Nephron progenitor cell (in vitro differentiated cells): Measurements from ENCODE around the gene RBM19.

ENCODE experiments used
- DNase-seq: peaks from one replicate; pipeline ENCODE4 v3.0.0; 2021
- H3K27ac Mint-ChIP-seq: 2 replicates; pipeline ENCODE4 v1.8.0; 2021; ENCODE audit warnings: mild to moderate bottlenecking, moderate library complexity, mixed read lengths
- H3K27me3 Mint-ChIP-seq: 2 replicates; pipeline ENCODE4 v1.8.0; 2021; ENCODE audit warnings: mild to moderate bottlenecking, low read depth, mixed read lengths; ENCODE audit not compliant: poor library complexity
- H3K36me3 Mint-ChIP-seq: 2 replicates; pipeline ENCODE4 v1.8.0; 2021; ENCODE audit warnings: low read depth, mixed read lengths
- H3K4me1 Mint-ChIP-seq: 2 replicates; pipeline ENCODE4 v1.8.0; 2021; ENCODE audit warnings: mixed read lengths
- H3K4me3 Mint-ChIP-seq: 2 replicates; pipeline ENCODE4 v1.8.0; 2021; ENCODE audit warnings: mild to moderate bottlenecking, moderate library complexity, mixed read lengths
- H3K9me3 Mint-ChIP-seq: 2 replicates; pipeline ENCODE4 v1.8.0; 2021; ENCODE audit warnings: mild to moderate bottlenecking, moderate library complexity, mixed read lengths
- TF ChIP-seq, protein P1 (sequence below): fragments of 200-600 bp; sonication (generic); IDR thresholded peaks from 2 replicates; pipeline ENCODE4 v1.5.0; 2021; ENCODE audit warnings: antibody characterized with exemption

The RBM19 gene

DNA sequence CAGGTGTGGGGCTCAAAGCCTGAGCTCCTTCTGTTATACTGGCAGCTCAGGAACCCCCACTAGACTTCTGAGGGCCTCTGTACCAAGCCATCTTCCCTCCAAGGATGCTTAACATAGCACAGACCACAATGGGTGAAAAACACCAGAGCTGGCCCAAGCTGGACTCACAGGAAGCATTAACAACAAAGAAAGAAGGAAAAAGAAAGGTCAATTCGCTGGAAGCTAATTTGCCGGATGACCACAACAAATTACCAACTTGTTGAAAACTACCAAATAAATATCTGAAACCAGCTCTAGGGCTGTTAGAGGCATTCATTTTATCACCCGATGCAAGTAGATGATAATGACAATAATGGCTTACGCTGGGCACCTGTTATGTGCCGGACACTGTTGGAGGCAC, 48.7 kb downstream of the RBM19 start:
- TF ChIP-seq, protein P1, sequence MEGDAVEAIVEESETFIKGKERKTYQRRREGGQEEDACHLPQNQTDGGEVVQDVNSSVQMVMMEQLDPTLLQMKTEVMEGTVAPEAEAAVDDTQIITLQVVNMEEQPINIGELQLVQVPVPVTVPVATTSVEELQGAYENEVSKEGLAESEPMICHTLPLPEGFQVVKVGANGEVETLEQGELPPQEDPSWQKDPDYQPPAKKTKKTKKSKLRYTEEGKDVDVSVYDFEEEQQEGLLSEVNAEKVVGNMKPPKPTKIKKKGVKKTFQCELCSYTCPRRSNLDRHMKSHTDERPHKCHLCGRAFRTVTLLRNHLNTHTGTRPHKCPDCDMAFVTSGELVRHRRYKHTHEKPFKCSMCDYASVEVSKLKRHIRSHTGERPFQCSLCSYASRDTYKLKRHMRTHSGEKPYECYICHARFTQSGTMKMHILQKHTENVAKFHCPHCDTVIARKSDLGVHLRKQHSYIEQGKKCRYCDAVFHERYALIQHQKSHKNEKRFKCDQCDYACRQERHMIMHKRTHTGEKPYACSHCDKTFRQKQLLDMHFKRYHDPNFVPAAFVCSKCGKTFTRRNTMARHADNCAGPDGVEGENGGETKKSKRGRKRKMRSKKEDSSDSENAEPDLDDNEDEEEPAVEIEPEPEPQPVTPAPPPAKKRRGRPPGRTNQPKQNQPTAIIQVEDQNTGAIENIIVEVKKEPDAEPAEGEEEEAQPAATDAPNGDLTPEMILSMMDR: no peak
- no peak for DNase-seq
- Mint-ChIP-seq H3K4me1 (peaks cover 15% of the 10 kb centered on the region), H3K27ac (no peak overlapping the region), H3K36me3 (peaks cover 14% of the 10 kb centered on the region), H3K4me3 (no peak overlapping the region), H3K9me3 (no peaks in the 10 kb centered on the region), H3K27me3 (peaks cover 6% of the 10 kb centered on the region)

DNA sequence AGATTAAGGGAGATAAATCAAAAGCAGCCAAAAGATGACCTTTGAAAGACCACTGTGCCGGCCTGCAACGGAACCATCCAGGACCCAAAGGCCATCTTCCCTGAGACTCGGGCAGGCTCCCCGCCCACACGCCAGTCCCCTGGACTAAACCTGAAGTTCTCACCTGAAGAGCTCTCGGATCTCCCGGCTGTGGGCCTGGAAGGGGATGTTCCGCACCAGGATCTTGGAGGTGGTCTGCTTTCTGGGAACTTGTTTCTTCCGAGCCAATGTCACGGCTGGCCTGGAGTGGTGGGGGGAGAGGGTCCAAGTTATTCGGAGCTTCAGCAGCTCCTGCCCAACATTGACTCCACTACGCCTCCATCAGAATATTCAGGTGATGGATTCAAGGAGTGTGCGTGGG, 51.3 kb downstream of the RBM19 start:
- Mint-ChIP-seq H3K27ac (no peak overlapping the region), H3K4me3 (no peak overlapping the region), H3K9me3 (no peaks in the 10 kb centered on the region), H3K27me3 (peaks cover 6% of the 10 kb centered on the region), H3K4me1 (peaks cover 10% of the 10 kb centered on the region), H3K36me3 (peaks cover 15% of the 10 kb centered on the region)
- TF ChIP-seq, protein P1: no peak
- no peak for DNase-seq

DNA sequence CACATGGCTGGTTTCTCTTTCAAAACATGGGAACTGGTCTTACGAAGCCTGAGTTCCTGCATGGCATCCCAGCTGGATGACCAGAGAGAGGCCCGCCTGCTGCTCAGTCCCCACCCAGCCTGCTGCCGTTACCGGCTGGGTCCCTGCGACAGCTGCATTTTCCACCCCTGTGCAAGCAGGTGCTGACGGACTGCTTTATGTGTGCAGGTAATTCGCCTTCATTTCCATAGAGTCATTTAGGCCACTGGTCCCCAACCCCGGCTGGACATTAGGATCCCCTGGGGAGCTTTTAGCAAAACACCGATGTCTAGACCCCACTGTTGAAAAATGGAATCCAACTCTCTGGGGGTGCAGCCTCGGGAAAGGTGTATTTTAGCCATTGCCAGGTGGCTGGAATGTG, 51.9 kb downstream of the RBM19 start:
- H3K9me3 Mint-ChIP-seq: no peaks in the 10 kb centered on the region
- H3K27ac Mint-ChIP-seq: no peak overlapping the region

DNA sequence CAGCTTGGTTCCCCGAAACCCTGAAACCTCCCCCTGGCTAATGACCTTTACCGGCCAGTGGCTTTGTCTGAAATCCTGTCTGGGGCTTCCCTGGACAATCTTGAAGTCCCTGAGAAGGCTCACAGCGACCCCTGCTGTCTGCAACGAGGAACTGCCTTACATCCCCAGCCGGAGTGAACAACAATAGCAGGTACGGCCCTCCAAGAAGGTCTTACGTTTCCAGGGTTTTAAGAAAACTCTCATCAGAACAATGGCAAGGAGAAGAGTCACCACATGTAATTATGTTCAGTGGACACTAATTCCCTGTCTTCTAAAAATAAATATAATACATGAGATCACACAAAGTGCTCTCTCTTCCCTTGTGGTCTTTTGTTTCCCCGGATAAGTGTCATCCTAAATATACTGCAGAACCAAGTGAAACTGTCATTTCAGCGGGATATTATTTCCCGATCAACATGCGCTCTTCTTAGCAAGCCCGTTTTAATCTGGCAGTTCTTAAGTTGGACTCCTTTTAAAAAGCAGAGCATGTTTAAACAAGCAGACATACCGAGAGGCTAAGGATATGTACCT, 53.3 kb downstream of the RBM19 start:
- Mint-ChIP-seq H3K4me3 (no peak overlapping the region), H3K9me3 (no peaks in the 10 kb centered on the region), H3K27ac (no peak overlapping the region), H3K36me3 (peaks cover 19% of the 10 kb centered on the region), H3K4me1 (peaks cover 15% of the 10 kb centered on the region), H3K27me3 (peaks cover 3% of the 10 kb centered on the region)
- DNase-seq: peak; percentile 87
- TF ChIP-seq, protein P1: peak; percentile 90

More for the DNA sequence above, 51.9 kb downstream of the RBM19 start:
- peaks cover 10% of the 10 kb centered on the region for H3K4me1 Mint-ChIP-seq
- no peak for DNase-seq
- peaks cover 18% of the 10 kb centered on the region for H3K36me3 Mint-ChIP-seq
- no peak overlapping the region for H3K4me3 Mint-ChIP-seq
- TF ChIP-seq, protein P1: no peak
- peaks cover 6% of the 10 kb centered on the region for H3K27me3 Mint-ChIP-seq

DNA sequence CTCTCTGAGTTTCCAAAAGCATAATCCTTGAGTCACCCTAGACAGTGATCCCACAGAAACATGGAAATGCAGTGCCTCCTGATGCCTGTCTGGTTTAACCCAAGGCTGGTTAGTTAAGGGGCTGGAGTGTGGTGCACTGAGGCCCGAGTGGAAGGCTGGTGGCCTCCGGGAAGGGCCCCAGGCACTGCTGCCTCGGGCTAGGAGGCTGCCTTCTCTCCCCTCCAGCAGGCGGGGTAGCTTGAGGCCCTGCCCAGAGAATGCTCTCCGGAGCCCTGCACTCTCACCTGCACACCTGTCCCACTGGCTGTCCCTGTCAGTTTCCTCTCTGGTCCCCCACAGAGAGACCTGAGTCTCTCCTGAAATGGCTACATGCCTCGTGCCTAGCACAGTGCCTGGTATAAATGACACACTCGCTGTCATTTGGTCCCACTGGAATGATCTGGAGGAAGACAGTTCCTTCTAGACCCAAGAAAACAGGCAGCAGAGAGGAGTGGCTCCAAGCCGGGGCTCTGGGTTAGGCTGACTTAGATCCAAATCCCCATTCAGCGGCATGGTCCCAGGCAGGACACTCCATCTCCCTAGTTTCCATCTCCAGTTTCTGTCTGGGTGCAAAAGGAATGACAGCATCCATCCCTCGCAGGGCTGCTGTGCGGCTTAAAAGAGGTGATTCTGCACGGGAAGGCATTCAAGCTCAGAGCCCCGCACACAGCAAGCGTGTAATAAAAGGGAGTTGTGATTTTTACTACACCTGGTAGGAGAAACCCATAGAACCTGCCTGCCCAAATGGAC, 54.0 kb downstream of the RBM19 start:
- Mint-ChIP-seq H3K27ac (no peak overlapping the region), H3K4me3 (no peak overlapping the region), H3K27me3 (peaks cover 3% of the 10 kb centered on the region), H3K36me3 (peaks cover 19% of the 10 kb centered on the region), H3K4me1 (peaks cover 16% of the 10 kb centered on the region), H3K9me3 (no peaks in the 10 kb centered on the region)
- TF ChIP-seq, protein P1: no peak
- no peak for DNase-seq
